ENCODE measurements around the gene SLC38A4.
"Not testable (repeated sequence)": the region's sequence is repeated elsewhere in the genome, so short reads cannot be mapped to it uniquely, and the experiment has no call there.

The SLC38A4 gene, protein sequence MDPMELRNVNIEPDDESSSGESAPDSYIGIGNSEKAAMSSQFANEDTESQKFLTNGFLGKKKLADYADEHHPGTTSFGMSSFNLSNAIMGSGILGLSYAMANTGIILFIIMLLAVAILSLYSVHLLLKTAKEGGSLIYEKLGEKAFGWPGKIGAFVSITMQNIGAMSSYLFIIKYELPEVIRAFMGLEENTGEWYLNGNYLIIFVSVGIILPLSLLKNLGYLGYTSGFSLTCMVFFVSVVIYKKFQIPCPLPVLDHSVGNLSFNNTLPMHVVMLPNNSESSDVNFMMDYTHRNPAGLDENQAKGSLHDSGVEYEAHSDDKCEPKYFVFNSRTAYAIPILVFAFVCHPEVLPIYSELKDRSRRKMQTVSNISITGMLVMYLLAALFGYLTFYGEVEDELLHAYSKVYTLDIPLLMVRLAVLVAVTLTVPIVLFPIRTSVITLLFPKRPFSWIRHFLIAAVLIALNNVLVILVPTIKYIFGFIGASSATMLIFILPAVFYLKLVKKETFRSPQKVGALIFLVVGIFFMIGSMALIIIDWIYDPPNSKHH

GRCh38 chr12:46825591-46826414 is at the start of gene SLC38A4:
SLC38A4 (minus strand) TSS chr12:46825997; CDS start chr12:46793071, 32,926 bp downstream.
- no peak for DNase-seq

- DNase-seq: no peak
Measured at GRCh38 chr12:46875095-46875494, 49.3 kb upstream of the SLC38A4 start.

DNA sequence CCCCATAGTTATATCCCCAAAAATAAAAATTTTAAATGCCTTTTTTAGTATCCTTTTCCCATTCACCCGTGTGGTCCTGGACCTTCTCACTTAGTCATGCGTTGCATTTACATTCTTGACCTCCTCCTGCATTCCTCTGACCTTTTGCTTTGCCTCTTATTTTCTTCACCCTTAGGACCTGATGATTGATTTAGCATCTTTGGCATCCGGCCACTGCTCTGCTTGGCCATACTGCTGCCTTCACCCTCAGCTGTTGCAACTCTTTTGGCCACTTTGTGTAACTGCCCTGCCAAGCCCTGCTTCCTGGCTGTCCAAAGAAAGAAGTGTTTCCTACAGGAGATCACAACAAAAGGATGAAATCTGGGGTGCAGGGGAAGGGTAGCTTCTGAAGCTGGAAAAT is 48.8 kb upstream of the SLC38A4 start:
- no peak for DNase-seq

GRCh38 chr12:46872135-46872534 is 46.3 kb upstream of the SLC38A4 start:
- DNase-seq: no peak

GRCh38 chr12:46865311-46865710 is 39.5 kb upstream of the SLC38A4 start:
- DNase-seq: no peak

DNA sequence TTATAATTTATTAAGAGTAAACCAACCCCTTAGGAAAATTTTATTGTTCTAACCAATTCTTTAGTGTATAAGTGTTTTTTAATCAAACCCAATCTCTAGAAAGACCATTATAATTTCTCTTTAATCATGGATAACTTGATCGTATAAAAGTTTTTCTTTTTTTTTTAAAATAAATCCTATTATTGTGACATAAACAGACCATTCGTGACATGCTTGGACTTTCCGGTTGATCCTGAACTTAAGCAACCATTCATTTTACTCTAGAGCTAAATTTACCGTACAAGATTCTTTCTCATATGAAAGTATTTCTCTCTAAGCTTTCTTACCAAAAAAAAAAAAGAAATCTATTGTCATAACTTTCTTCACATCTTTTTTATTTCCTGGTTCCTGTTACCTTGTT is 32.6 kb upstream of the SLC38A4 start:
- no peak for DNase-seq

- DNase-seq: no peak
Measured at GRCh38 chr12:46857486-46857885, 31.7 kb upstream of the SLC38A4 start.

DNA sequence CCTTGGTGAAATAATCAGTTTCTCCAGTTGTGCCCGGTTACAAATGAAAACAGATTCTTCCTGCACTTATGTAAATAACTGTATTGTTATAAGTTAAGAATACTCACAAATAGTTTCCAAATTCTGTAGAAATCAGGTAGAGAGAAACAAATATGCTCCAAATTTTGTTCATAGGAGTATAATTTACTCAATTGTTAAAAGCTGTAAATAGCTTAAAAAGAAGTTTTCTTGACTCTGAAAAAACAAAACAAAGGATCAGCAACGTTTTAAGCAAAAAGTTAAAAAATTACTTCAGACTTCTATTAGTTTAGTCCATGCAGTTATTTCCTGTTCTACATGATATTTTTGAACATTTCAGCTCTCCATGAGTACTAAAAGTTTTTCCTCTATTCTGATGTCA is 30.0 kb upstream of the SLC38A4 start:
- DNase-seq: no peak

DNA sequence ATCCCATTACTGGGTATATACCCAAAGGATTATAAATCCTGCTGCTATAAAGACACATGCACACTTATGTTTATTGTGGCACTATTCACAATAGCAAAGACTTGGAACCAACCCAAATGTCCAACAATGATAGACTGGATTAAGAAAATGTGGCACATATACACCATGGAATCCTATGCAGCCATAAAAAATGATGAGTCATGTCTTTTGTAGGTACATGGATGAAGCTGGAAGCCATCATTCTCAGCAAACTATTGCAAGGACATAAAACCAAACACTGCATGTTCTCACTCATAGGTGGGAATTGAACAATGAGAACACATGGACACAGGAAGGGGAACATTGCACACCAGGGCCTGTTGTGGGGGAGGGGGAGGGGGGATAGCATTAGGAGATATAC is 28.4 kb upstream of the SLC38A4 start:
- not testable (repeated sequence) for DNase-seq

- not testable (repeated sequence) for DNase-seq
Measured at GRCh38 chr12:46848792-46849191, 23.0 kb upstream of the SLC38A4 start.

- no peak for DNase-seq
Measured at GRCh38 chr12:46847001-46847400, 21.2 kb upstream of the SLC38A4 start.

DNA sequence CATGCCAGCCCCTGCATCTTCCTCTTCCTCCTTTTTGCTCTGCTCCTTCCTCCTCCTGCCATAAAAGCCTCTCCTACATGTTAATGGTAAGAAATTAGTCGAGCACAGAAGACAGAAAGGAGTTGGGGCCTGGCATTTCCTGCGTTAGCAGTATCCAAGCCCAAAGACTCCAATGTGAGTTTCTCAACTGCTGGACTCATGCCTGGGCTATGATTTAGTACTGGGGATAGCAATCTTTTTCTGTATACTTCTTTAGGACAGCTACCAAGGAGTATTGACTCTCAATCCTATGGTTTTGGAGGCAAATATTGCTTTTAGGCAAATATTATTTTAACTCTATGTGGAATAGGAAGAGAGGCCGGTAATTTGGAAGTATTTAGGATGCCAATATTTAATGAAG is 18.0 kb upstream of the SLC38A4 start:
- DNase-seq: no peak

- no peak for DNase-seq
Measured at GRCh38 chr12:46841891-46842290, 16.1 kb upstream of the SLC38A4 start.

DNA sequence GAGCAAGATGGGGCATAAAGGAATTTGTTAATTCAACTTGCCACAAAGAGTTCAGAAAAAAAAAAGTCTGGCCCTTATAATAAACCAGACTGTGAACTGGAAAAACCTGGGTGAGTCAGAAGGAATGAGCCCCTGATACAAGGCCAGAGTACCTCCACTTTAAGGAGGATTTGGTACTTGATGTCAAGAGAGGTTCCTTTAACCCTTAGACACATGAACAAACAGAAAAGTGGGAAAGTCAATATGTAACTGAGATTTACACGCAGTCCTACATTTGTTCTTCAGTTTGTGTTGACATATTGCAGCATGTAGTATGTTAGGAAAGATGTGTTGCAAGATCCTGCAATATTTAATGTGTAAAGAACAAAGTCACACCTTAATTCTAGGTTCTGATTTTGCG is 14.2 kb upstream of the SLC38A4 start:
- DNase-seq: no peak

GRCh38 chr12:46839232-46839631 is 13.4 kb upstream of the SLC38A4 start:
- no peak for DNase-seq

GRCh38 chr12:46835785-46836184 is 10.0 kb upstream of the SLC38A4 start:
- DNase-seq: no peak

DNA sequence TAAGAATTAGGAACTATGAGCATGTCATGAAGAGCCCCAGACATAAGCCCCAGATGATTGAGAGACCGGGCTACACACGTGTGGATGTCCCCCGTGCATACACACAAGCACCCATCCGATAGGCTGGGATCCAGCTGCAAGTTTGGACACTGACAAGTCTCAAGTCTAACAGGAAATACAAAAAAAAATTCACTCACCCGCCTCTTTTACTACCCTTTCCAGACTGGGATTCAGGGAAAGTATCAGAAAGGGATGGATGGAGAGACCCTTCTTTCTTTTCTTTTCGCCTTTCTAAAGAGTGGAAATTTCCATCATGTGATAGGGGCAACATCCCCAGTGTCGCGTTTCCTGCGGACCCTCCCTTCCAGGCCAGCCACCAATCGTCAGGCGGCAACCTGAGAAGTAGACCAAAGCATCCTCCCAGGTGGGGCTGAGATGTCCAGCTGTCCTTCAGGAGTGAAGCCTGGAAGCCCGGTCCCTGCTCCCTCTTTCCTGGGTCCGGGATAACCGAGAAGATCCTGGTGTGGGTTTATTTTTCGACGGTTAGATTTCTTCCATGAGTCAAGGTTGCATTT is 6.4 kb upstream of the SLC38A4 start:
- DNase-seq: no peak

- no peak for DNase-seq
Measured at GRCh38 chr12:46831335-46832129, 5.7 kb upstream of the SLC38A4 start.

GRCh38 chr12:46830731-46831334 is 5.0 kb upstream of the SLC38A4 start:
- no peak for DNase-seq

DNA sequence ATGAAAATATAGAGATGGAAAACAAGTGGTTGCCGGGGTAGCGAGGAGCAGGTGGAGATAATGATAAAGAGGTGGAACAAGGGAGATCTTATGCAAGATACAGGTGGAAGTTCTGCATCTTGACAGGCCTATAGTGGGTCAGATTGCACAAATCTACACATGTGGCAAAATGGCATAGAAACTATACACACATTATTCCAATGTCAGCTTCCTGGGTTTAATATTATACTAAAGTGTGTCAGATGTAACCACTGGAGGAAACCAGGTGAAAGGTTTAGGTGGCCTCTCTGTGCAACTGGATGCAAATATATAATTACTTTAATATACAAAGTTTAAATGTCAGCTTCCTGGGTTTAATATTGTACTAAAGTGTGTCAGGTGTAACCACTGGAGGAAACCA is 1.1 kb downstream of the SLC38A4 start:
- DNase-seq: no peak

DNA sequence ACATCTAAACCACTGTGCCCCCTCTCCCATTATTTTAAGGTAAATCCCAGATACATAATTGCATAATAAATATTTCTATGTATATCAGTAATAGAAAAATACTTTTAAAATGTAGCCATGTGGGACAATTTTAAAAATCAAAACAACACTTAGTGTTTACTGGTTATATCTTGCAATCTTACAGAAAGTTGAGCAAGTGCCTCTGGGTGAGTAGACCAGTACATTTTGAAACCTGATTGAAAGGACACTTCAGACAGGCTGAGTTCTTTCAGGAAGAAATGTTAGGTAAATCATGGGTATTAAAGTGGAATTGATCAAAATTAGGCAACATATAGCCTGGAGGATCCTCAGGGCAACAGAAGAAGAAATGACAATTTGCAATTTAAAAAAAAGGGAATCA is 7.2 kb downstream of the SLC38A4 start:
- DNase-seq: no peak

Data from hypothalamus (tissue), 51 donors.